GM19463 (cell line): ENCODE results near the gene DYSF.

Experiments
- ATAC-seq: cut with Tn5 transposase; IDR thresholded peaks from one replicate; pipeline ENCODE4 v1.9.1; 2021; ENCODE audit warnings: mild to moderate bottlenecking, moderate library complexity; ENCODE audit not compliant: unreplicated experiment

Gene DYSF

DNA sequence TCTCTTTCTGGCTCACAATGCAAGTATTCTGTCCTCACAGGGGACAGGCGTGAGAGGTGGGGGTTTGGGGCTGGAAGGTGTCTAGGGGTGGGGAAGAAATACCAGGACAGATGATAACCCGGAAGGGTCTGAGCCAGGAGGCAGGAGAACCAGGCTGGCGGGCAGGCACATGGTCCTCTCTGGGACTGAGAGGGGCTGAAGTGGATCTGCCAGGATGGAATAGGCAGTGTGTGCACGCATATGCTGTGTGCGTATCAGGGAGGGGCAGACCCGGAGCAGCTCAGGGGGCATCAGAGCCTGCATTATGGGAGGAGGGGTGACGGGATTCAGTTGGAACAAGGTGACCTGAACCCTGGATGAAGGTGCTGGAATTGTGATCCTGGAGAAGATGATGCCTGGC is 157.3 kb downstream of the DYSF start:
- ATAC-seq = no peak

DNA sequence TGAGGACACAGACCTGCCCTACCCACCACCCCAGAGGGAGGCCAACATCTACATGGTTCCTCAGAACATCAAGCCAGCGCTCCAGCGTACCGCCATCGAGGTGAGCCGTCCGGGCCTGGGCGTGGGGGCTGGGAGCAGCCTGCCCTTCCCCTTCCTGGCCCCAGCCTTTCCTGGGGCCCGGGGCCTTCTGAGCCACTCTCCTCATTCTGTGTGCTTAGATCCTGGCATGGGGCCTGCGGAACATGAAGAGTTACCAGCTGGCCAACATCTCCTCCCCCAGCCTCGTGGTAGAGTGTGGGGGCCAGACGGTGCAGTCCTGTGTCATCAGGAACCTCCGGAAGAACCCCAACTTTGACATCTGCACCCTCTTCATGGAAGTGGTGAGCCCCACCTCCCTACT is 157.9 kb downstream of the DYSF start:
- no peak for ATAC-seq

DNA sequence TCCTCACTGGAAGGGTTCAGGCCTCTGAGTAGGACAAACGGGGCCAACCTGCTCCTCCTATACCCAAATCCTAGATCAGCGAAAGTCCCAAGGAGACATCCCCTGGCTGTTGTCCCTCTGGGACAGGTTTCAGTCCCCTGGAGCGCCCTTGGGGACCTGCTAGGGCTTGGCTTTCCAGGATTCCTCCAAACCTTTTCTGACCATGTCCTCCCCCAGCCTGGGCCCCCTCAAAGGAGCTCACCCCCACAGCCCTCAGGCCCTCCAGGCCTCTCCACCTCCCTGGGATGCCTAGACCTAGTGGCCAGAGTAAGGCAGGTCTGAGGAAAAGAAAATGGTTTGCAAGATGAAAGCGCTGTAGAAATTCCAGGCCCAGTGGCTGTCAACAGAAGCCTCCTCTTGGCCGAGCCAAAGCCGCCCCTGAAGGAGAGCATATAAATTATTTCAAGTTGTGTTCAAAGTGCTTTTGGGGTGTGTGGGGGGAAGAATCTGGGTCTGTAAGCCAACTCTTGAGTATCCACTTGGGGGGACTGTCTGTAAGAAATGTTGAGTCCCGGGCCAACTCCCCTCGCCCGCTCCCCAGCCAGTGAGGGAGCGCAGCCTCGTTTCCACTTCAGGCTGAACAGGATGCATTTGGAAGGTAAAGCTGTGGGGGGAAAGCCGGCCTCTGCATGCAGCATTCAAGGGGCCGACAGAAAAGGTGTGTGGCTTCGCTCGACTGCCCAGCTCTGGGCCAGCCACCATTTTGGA is 158.6 kb downstream of the DYSF start:
- no peak for ATAC-seq

DNA sequence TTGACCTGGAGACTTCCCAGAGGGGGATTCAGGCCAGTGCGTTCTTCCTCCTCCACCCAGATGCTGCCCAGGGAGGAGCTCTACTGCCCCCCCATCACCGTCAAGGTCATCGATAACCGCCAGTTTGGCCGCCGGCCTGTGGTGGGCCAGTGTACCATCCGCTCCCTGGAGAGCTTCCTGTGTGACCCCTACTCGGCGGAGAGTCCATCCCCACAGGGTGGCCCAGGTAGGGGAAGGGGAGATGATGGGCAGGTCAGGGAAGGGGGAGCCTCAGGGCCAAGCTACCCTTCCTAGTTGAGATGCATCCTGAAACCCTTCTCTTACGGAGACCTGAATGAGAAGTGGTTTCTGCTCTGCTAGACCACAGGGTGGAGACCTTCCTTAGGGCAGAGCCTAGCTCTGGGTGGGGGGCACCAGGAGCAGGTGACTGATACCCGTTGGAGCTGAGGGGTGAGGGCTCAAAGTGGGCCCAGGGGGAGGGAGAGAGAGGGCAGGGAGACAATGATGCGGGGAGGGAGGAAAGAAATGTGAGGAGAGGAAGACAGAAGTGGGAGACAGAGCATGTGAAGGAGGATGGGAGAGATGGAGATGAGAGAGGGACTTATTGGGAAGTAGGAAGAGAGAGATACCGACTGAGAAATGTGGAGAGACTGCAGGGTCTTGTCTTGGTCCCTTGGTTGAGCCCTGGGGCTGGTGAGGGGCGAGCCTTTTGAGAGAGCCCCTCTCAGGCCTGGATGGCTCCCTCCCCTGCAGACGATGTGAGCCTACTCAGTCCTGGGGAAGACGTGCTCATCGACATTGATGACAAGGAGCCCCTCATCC is 159.4 kb downstream of the DYSF start:
- ATAC-seq = no peak

DNA sequence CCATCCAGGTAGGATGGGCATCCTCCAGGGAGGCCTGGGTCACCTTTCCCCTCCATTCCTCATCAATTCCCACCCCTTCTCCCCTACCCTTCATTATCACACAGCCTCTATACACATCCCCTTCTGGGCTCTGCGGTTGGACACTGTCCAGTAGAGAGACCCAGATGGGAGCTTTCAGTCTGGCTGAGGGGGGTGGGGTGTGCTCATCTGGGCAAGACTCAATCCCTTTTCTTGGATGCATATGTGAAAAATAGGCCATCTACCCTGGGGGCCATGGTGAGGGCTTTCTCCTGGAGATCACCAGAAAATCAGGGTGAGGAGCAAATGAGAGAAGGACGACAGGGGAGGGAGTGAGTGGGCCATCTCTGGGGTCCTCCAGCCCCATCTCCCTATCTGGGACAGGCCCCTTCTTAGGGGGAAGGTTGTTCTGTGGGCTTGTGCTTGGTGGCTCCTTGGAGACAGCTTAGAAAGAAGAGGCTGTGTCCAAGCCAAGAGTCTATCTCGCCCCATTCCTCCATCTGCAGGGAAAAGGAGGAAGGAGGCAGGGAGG is 160.1 kb downstream of the DYSF start:
- ATAC-seq = no peak

DNA sequence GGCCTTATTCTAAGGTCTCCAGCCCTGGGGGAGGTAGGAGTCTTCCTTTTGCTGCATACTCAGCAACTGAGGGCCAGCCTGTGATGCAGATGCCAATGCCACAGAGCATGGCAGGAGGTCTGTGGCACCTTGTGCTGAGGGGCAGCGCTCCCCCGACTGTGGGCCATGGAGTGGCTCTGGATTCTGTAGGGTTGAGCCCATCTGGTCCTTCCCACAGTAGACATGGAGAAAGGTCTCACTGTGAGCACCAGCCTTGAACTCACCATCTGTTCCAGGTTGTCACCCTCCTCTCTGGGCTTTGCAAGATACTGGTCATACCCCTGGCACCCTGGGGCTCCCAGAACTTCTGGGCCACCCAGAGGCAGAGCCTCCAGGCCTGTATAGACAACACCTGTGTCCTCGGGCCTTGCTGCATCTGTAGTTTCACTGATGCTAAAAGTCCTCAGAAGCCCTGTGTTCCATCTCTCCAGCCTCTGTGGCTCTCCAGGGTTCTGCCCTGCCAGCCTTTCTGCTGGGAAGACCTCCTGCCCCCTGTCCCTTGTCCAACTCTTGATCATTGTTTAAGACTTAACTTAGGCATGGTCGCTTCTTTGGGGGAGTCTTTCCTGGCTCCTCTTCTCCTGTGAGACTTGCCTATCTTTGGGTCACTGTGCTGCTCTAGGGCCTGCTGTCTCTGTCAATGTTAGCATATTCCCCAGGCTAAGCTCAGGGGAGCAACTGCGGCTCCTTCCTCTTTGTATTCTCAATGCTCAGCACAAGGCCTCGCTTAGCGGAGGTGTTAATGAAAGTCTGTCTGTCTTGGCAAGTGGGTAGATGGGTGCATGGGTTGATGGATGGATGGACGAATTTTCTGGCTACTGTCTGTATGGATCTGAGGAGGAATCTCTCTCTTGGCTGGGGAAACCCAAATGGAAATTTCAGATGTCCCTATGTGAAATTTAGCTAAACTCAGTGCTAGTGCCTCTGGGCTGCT is 160.9 kb downstream of the DYSF start:
- ATAC-seq = no peak

DNA sequence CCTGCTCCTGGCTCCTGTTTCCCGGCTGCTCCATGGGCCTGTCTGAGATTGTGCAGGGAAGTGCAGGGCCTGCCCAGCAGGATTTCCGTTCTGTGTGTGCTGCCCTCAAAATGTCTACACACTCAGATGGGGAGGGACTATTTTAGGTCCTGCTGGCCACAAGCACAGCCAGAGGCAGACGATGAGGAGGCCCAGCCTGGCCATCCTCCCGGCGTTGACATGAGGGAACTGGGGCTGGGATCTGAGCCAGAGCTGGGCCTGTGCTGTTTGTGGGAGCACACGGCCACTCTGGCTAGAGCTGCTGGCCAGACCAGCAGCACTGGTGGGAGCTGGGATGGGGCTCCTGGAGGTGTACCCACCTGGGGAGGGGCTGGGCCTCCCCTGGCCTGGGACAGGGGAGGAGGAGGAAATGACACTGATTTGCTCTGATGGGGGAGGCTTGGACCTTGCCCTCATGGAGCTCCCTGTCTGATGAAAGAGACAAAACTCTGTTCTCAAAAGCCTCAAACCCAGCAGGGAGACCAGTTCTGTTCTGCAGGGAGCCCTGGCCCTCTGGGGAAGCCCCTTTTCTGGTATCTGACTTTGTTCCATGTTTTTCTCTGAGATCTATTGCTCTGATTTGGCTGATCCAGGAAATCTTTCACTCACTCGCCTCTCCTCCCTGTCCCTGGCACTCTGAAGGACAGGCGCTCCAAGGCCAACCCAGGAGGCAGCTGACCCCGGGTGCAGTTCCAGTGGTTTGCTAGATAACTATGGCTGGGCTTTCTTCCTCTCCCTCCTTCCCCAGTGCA is 161.8 kb downstream of the DYSF start:
- no peak for ATAC-seq

DNA sequence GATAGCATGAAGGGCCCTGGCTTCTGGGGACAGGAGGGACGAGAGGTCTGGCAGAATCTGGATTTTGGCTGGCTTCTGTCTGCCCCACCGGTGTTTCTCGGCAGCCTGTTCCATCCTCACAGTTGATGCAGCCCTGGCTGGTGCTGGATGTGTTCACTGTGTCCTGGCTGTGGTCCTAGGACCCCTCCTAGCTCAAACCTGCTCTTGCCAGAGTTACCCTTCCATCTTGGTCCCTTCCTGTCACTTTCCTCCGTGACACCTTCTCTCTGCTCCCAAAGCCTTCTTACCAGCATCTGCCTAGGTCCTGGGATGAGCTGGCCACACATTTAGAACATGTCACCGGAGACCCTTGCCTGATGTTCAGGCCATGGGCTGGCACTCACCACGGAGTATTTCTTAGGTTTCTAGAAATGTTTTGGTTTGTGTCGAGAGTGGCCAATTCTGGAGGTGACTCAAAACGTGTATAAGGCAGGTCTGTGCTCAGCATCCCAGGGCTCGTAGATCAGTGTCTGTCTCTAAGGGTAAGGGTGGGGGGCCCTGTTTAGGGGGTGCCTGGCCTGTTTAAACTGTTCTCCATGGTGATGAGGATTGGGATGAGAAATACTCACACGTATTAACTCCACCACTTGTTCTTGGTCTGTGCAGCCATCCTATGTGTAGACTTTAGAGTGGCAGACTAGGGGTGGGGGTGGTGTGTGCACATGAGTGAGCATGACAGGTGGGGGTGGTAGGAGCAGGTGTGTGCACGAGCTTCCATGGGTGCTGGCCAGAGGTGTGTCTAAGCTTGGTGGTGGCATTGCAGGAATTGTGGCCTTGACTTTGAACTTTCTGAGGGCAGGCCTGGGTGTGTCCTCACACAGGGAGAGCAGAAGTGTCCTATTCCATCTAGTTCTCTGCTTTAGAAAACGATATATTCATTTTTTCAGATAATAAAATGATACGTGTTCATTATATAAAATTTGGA is 162.7 kb downstream of the DYSF start:
- ATAC-seq = no peak

DNA sequence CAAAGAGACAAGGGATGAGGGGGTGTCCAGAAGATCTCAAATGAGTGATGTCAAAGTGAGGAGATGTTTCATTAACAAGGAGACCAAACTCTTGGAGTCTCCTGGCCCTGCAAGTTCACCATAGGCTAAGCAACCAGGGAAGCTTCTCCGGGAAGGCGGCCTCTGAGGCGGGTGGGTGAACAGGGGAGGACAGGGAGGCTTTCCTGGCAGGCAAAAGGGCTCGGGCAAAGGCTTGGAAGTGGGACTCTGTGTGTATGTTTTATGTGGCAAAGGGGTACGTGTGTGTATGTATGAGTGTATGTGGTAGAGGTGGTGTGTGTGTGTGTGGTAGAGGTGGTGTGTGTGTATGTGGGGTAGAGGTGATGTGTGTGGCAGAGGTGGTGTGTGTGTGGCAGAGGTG is 163.9 kb downstream of the DYSF start:
- ATAC-seq = no peak

DNA sequence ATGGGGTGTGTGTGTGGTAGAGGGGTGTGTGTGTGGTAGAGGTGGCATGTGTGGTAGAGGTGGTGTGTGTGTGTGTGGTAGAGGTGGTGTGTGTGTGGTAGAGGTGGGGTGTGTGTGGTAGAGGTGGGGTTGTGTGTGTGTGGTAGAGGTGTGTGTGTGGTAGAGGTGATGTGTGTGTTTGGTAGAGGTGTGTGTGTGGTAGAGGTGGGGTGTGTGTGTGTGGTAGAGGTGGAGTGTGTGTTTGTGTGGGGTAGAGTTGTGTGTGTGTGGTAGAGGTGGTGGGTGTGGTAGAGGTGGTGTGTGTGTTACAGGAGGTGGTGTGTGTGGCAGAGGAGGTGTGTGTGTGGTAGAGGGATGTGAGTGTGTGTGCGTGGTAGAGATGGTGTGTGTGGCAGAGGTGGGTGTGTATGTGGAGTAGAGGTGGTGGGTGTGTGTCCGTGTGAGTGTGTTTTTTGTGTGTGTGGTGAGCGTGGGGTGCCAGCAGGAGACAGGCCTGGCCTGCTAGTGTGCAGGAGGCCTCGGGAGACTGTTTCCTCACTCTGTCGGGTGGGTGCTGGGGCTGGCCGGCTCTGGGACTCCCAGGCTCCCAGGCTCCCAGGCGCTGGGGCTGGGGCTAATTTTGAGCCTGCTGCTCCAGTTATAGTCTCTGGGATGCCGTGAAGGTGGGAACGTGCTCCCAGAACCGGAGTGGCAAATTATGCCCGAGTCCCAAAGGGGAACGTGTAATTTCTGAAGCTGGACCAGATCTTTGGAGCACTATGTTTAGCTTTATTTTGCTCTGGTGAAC is 165.2 kb downstream of the DYSF start:
- no peak for ATAC-seq

DNA sequence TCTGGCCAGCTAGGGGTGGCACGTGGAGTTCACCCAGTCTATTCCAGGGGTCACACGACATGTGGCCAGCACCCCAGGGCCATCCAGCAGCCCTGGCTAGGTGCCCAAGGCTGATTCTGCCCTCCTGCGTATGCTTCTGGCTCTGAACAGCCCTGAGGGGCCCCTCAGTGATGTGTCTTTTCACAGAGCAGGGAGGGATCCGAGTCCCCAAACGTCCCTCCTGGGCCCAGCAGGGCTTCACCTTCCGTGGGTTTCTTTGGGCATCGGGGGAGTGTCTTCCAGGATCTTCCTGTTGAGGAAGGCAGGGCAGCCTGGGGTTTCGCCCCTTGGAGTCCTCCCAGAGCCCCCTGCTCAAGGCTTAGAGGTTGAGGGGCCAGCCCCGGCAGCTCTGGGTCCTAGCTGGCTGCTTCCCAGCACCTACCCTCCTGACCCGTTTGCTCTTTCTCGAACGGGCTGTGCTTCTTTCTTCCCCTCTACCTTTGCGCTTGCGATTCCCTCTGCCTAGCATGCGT is 165.9 kb downstream of the DYSF start:
- ATAC-seq = no peak

DNA sequence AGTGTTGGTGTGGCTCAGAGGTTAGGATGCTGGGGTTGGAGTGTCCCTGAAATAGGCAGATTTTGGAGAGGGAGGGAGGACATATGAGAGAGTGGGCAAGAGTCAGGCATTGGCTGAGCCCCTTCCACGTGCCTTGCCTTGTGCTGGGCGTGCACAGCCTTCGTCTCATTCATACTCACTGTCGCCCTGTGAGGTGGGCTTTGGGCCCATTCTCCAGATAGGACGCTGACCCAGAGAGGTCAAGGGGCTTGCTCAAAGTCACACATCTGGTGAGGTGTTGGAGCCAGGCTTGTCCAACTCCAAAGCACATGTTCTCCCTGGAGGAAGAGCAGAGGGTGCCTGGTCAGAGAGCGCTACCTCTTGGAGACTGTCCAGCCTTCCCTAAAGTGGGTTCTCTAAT is 166.8 kb downstream of the DYSF start:
- ATAC-seq = no peak

DNA sequence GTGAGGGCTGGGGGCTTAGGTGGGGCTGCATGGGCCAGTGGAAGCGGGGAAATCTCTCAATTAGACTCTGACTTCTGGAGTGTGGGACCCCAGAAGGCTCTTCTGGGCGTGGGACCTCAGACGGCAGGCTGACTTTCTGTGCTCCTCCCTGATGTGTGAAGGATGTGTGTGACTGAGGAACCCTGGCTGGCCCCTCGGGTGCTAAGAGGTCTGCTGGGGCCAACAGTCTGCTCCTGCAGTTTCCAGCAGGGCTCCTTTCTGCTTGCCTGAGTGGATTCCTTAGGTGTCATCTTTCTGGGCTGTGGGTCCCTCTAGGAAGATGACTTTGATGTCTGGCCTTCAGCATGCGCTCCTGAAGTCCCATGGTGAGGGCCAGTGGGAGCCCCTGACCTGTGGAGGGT is 167.5 kb downstream of the DYSF start:
- no peak for ATAC-seq

DNA sequence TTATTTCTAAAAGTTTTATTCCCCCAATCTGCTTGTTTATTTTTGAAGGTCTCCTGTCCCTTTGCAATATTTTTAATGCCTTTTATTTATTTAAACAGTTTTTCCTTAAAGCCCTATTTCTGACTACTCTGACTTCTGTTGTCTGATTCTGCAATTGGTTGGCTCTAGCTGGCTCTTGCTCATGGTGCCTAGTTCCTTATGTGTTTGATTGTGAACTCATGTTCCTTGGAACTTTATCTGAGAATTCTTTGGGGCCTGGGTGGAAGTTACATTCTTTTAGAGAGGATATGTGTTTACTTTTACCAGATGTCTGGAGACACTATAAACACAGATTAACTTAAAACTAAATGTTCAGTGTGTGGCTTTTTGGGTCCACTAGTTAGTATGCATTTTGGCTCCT is 175.9 kb downstream of the DYSF start:
- no peak for ATAC-seq

DNA sequence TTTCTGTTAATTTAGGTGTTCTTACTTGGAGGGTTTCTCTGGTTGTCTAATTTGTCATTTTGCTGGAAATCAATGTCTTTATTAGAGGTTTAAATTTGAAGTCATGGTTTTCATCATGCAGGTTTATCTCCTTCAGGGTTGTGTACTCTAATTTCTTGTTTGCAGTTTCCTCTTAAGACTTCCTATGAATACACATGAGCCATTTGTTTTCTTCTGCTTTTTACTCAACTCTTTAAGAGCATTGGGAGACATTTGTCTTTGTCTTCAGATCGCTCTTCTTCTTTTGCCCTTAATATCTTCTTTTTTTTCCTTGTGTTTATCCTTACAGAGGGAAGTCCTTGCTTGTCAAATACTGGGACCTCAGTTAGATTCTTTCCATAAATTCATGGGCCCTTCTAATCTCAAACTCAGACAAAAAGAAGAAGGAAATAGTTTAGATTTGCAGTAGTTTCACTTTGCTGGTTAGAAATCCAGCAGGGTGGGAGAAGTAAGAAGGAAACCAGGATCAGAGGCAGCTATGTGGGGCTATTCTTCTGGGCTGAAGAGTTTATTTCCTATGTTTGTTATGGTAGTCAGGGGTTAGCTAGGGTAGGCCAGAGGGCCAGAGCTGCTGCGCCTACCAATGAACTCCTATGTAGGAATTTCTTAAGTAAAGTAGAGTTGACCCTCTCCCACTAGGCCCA is 176.6 kb downstream of the DYSF start:
- ATAC-seq = no peak

DNA sequence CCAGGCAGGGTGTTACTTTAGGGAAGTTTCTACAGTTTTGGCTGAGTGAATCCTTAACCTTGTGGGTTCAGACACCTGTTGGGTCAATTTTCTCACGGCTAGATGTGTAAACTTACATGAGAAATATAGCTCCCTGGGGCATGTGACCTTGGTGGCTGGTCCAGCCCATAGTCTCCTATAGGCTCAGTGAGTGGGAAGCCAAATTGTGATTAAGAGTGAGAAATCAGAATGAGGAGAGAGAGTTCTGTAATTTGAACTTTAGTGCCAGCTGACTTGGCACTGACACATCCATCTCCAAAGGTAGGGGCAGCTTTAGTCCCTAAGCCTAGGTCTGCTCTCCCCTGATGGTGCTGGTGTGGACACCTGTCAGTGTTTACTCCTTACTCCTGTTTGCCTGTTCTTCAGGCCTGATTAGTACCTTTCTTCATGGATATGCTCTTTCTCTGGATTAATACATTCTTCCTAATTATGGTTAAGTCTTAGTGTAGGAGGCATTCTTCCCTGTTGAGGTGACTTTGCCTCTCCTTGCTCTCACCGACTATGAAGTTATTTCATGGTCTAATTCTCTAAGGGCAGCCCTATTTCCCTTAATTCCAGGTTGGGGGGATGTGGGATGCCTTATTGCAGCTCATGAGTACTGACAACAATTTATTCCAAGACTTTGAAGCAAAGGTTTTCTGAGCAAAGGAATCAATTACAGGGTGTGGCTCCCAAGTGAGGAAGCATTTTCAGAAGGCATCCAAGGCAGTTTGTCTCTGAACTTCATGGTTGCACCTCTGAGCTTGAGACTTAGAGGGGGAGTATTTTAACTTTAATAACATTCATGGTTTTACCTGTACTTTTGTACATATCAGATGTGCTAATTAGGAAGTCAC is 177.3 kb downstream of the DYSF start:
- ATAC-seq = peak; percentile 82
